GM19025 (cell line): ENCODE results near the gene SIRT7.

Experiments
- ATAC-seq: cut with Tn5 transposase; IDR thresholded peaks from one replicate; pipeline ENCODE4 v1.9.1; 2021; ENCODE audit warnings: mild to moderate bottlenecking, low read depth, moderate library complexity; ENCODE audit not compliant: unreplicated experiment

The SIRT7 gene

DNA sequence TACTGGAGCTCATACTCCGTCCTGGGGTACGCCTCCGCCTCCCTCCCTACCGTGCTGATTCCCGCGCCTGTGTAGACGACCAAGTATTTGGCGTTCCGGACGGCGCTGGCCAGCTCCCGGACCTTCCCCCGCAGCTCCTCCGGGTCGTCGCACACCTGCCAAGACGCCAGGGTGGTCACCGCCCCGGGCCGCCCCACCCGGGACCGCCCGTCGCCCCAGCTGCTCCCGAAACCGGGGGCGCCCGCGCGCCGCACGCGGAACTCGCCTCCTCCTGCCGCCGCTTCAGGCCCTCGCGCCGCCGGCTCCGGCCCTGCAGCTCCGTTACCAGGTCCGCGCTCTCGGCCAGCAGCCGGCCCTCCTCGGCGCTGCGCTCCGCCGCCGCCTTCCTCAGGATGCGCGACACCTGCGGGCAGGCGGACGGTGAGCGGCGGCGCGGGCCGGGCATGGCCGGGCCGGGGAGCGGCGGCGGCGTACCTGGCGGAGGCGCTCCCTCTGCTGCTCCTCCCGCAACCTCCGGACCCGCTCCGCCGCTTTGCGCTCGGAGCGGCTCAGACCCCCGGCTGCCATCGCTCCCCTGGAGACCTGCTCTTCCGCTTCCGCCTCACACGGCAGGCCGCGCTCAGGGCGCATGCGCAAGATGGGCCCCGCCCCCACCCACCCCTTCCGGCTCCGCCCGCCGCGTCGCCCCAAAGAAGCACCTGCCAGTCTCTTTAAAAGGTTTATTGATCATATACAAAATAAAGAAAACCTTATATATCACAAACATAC lies at the start of gene SIRT7:
TSS of gene SIRT7 (minus strand) at position 612 of the 768 bp plus-strand sequence. CDS start at position 567, 45 bp downstream.
- ATAC-seq, result peak; percentile 70

DNA sequence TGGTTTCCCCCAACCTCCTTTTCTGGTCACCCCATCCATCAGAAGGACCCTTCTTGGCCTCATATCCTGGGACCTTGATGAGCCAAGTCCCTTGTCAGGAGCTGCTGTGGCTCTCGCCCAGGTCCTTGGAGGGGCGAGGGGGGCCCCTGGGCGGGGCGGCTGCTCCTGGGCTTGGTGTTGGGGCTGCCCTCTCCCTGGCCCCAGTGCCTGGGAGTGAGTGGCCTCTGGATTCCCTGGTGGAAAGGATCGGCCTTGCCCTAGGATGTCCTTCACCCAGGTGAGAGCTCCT lies 49.2 kb upstream of the SIRT7 start:
- no peak for ATAC-seq

DNA sequence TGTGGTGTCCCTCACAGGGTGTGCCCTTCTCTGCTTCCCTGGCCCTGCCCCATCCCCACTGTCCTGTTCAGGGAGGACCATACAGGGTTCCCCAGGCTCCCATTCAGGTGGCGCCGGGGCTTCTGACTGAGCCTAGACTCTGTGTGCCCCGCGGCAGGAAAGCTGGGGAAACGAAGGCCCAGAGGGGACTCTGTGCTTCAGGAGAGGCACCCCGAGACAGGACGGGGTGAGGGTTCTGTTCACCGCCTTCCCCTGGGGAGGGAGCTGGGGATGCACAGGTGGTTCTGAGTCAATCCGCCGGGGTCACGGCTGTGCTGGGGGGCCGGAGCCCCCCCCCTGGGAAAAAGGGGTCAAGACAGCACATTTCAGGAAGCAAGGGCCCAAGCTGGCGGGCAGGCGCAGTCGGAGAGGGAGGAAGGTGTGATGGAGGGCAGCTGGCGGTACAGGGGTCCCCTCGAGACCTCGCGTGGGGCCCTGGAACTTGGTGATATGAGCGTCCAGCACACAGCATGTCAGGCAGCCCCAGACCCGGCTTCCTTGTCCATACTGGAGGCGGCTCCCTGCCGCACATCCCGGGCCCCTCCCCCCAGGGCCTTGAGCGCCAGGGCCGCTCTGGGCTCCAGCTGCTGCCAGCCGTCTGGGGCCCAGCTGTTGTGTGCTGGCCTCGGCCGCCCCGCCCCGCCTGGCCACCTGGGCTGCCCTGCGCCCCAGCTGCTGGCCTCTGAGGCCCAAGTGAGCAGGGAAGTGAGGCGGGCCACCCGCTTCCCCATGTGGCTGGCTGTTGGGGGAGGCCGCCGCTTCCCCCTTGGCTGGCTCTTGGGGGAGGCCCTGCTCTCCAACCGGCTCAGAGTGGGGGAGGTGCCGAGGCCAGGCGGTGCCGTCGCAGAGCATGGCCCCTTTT lies 48.6 kb upstream of the SIRT7 start:
- no peak for ATAC-seq

GRCh38 chr17:81964081-81964849 lies 46.3 kb upstream of the SIRT7 start:
- no peak for ATAC-seq

- ATAC-seq, result no peak
Observed at GRCh38 chr17:81962499-81963441, 44.8 kb upstream of the SIRT7 start.

DNA sequence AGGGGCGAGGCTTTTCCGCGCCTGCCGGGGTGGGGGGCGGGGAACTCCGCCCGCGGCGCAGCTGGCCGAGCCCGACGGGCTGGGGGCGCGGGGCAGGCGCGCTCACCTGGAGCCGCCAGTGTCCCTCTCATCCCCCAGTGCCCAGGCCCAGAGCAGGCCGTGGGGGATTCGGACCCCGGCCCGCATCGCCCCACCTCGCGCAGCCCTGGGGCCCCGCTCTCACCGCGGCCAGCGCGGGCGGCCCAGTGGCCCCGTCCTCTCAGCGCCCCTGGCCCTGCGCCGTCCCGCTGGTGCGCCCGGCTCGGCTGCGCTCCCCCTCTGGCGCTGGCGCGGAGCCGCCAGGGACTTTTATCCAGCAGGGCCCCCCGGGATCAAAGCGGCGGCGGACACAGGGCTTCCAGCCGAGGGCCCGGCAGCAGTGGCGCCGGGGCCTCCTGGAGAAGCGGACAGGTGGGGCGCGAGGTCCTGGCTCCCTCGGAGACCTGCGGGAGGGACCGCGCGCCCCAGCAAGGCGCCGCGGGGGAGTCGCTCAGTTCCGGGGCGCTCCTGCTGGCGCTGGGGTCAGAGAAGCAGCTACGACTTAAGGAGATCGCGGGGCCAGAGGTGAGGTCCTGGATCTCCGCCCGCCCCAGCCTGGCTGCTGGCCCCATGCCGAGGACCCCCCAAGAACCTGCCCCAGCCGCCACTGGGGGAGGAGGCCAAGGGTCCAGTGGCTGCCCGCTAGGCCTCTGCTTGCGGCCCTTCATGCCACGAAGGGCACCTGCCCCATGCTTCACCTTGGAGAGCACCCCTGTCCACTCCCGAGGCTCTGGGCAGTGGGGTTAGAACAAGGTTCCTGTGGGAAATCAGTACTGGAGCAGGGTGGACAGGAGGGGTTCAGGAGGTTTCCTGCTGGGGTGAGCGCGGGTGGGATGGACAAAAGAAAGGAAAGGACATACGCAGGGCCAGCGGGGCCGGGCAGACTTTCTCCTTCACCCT lies 43.8 kb upstream of the SIRT7 start:
- no peak for ATAC-seq

GRCh38 chr17:81961087-81961511 lies 43.1 kb upstream of the SIRT7 start, which contains the start of gene NOTUM:
Gene NOTUM (minus strand): TSS chr17:81961187. CDS start chr17:81960909, 278 bp downstream.
- no peak for ATAC-seq

GRCh38 chr17:81960130-81960958 lies 42.4 kb upstream of the SIRT7 start:
- no peak for ATAC-seq

DNA sequence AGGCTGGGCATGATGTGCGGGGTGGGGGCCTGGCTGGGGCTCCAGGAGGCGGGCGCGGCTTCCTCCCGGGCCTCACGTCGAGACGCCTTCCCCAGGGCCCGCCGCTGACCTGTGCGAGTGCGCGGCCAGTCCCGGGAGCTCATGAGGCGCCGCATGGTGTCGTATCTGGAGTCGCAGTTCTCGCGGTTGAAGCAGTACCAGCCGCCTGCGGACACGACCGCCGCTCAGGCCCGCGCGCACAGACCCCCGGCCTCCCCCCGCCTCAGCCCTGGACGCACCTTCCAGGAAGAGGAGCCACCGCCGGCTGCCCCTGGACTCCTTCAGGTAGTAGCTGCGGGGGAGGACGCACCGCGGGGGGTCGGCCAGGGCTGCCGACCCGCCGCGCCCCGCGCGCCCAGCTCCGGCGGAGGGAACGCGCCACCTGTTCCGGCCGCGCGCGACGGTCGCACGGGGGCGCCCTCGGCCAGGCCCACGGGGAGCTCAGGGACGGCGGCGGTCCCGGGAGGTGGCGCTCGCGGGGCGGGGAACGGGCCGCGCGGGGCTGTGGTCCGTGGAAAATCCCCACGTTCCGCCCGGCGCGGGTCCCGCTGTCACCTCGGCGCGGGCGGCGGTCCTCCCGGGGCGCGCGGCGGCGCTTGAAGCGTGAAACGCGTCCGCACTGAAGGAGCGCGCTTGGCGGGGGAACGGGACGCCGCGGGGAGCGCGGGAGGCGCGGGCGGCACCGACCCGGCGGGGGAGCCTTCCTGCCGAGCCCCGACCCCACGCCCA lies 41.6 kb upstream of the SIRT7 start:
- peak; percentile 67 for ATAC-seq

DNA sequence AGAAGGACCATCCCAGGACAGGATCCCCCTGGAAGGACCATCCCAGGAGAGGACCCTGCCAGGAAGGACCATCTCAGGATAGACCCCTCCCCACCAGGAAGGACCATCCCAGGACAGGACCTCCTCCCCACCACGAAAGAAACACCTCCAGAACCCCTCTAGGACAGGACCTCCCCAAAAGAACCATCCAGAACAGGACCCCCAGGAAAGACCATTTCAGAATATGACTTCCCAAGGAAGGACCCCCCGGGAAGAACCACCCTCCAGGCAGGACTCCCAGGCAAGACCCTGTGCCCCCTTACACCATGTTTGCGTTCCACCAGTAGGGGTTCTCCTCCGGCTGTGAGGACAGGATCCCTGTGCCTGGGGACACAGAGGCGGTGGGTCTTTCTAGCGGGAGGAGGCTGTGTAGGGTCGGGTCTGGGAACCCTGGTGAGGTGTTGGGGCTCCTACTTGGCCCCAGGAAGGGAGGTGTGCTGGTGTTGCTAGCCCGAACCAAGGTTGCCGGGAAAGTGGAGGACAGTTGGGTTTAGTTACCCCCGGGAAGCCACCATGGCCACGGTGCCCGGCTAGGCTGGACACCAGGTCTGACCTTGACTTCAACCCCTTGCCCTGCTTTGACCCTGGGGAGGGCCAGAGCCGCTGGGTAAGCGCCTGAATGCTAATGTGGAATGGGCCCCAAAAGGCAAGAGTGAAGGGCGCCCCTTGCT lies 40.8 kb upstream of the SIRT7 start:
- no peak for ATAC-seq

DNA sequence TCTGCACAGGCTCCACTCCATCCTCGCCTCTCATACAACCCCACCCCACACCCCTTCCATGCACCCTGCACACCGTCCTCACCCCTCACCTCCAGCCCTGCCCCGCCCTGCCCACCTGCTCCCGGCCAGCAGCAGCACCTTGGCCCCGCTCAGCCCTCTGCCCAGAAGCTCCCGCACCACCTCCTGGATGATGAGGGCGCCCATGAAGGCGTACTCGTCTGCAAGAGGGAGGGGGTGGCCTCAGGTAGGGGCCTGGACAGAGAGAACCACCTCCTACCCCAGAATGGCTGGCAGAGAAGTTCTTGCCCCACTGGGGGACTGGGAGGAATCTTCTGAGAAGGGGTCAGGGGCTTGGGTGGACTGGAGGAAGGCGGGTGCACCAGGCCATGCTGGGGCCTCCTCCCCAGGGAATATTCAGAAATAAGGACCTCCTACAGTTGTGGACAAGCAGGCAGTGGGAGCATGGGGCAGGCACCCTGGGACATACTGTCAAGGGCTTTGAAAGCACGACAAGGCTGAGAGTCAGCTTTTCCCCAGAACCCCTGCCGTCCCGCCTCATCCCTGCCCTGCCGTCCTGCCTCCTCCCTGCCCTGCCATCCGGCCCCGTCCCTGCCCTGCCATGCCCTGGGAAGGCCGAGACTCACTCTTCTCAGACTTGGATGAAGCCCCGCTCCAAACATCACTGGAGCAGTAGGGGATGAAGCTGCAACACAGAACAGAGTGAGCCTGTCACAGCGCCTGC lies 39.9 kb upstream of the SIRT7 start:
- ATAC-seq, result no peak

GRCh38 chr17:81956607-81957589 lies 38.9 kb upstream of the SIRT7 start:
- no peak for ATAC-seq

GRCh38 chr17:81955756-81956544 lies 38.0 kb upstream of the SIRT7 start:
- no peak for ATAC-seq
